MCF 10A (cell line): Measurements from ENCODE around the gene CD3G. TPM values are rescaled to one million over a fixed set of nuclear protein-coding genes. Genes with fewer than 3 reads are reported as not detected.
"Not testable (repeated sequence)": the region's sequence is repeated elsewhere in the genome, so short reads cannot be mapped to it uniquely, and the experiment has no call there.

Source experiments
- BruUV-seq: library from RNA; stranded (reverse); fragments of 400-500 nt; replicated peaks from 2 replicates; lab custom pipeline; 2021; lab: Mats Ljungman, UMichigan
- CTCF ChIA-PET: fragments of 300-600 bp; sonication (Branson Sonifier 250); formaldehyde crosslinking; extraction: SDS; loops from one replicate; lab custom pipeline; 2021; ENCODE audit warnings: antibody characterized with exemption, inconsistent platforms; lab: Yijun Ruan, JAX
- POLR2A ChIA-PET: fragments of 300-600, 350-650 bp; sonication (Branson Sonifier 250); formaldehyde crosslinking; extraction: SDS; loops from one replicate; lab custom pipeline; 2020; ENCODE audit warnings: antibody characterized with exemption, inconsistent platforms; lab: Yijun Ruan, JAX
- DNase-seq: peaks from one replicate; pipeline ENCODE4 v3.0.0-alpha.2; 2018; ENCODE audit not compliant: unreplicated experiment
- H3K27ac Mint-ChIP-seq: one replicate; pipeline ENCODE4 v1.8.0; 2022; ENCODE audit warnings: mild to moderate bottlenecking, low read depth, mixed read lengths; ENCODE audit not compliant: unreplicated experiment
- H3K27me3 Mint-ChIP-seq: one replicate; pipeline ENCODE4 v1.8.0; 2022; ENCODE audit warnings: mixed read lengths; ENCODE audit not compliant: insufficient read depth, unreplicated experiment
- H3K36me3 Mint-ChIP-seq: one replicate; pipeline ENCODE4 v1.8.0; 2022; ENCODE audit warnings: mild to moderate bottlenecking, moderate library complexity, mixed read lengths; ENCODE audit not compliant: insufficient read depth, unreplicated experiment
- H3K4me1 Mint-ChIP-seq: one replicate; pipeline ENCODE4 v1.8.0; 2022; ENCODE audit warnings: mixed read lengths; ENCODE audit not compliant: insufficient read depth, unreplicated experiment
- H3K4me3 Mint-ChIP-seq: one replicate; pipeline ENCODE4 v1.8.0; 2022; ENCODE audit warnings: mild to moderate bottlenecking, moderate library complexity, mixed read lengths; ENCODE audit not compliant: unreplicated experiment
- H3K9me3 Mint-ChIP-seq: one replicate; pipeline ENCODE4 v1.8.0; 2022; ENCODE audit warnings: mixed read lengths; ENCODE audit not compliant: unreplicated experiment
- intact Hi-C: fragments of 100-400 bp; cut with micrococcal nuclease; formaldehyde crosslinking; loops from 2 replicates; pipeline ENCODE4 v1.14.1; 2022
- total RNA-seq: library from RNA; stranded (reverse); gene quantifications from 2 replicates; pipeline ENCODE4 v1.2.3, GENCODE V29; 2022
- TF ChIP-seq, protein P1 (sequence below): fragments of 200-600 bp; IDR thresholded peaks from one replicate; pipeline ENCODE4 v1.8.0; 2022; ENCODE audit warnings: antibody characterized with exemption, mild to moderate bottlenecking; ENCODE audit not compliant: unreplicated experiment

The CD3G gene
- total RNA-seq, 1 experiment from 2014 or later, result not detected

DNA sequence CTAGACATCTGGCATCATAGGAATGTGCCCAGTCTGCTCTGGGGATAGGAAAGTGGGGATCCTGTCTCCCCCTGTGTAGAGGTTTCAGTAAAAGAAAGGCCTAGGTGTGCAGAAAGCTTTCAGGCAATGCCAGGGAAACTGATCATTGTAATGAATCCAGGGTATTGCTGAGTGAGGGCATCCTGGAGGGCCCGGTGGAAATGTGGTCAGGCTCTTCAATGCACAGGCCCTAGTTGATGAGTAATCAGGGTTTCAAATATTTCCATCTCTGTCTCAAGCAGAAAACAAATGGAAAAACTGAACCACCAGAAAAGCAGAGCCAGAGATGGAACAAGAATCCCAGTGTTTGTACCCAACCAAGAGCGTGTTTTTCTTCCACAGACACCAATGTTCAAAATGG lies 37.6 kb upstream of the CD3G start:
- POLR2A ChIA-PET, result no interaction called here
- Mint-ChIP-seq H3K4me3 (no peak overlapping the region), H3K27me3 (peaks cover 26% of the 10 kb centered on the region), H3K27ac (no peak overlapping the region), H3K36me3 (no peaks in the 10 kb centered on the region), H3K9me3 (no peaks in the 10 kb centered on the region), H3K4me1 (no peaks in the 10 kb centered on the region)
- DNase-seq, result no peak
- TF ChIP-seq, protein P1, sequence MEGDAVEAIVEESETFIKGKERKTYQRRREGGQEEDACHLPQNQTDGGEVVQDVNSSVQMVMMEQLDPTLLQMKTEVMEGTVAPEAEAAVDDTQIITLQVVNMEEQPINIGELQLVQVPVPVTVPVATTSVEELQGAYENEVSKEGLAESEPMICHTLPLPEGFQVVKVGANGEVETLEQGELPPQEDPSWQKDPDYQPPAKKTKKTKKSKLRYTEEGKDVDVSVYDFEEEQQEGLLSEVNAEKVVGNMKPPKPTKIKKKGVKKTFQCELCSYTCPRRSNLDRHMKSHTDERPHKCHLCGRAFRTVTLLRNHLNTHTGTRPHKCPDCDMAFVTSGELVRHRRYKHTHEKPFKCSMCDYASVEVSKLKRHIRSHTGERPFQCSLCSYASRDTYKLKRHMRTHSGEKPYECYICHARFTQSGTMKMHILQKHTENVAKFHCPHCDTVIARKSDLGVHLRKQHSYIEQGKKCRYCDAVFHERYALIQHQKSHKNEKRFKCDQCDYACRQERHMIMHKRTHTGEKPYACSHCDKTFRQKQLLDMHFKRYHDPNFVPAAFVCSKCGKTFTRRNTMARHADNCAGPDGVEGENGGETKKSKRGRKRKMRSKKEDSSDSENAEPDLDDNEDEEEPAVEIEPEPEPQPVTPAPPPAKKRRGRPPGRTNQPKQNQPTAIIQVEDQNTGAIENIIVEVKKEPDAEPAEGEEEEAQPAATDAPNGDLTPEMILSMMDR, result no peak
- CTCF ChIA-PET, result no interaction called here
- intact Hi-C loops, result no loop called here
- BruUV-seq, result no TSS peak

DNA sequence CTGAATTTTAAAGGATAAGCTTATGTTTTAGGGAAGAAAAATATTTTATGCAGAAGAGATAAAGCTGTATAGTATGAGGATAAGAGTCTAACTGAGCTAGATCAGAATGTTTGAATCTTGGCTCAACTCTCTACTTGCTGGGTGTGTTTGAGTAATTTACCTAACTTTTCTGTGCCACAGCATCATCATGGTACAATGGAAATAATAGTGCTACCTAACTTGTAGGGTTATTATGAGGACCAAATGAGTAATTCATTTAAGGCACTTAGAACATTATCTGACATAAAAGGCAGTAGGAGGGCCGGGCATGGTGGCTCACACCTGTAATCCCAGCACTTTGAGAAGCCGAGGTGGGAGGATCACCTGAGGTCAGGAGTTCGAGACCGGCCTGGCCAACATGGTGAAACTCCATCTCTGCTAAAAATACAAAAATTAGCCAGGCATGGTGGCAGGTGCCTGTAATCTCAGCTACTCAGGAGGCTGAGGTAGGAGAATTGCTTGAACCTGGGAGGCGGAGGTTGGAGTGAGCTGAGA lies 35.1 kb upstream of the CD3G start:
- POLR2A ChIA-PET, H3K9me3 Mint-ChIP-seq, H3K36me3 Mint-ChIP-seq, H3K27ac Mint-ChIP-seq, H3K4me3 Mint-ChIP-seq, H3K4me1 Mint-ChIP-seq, intact Hi-C loops, BruUV-seq, DNase-seq: not testable (repeated sequence)
- CTCF ChIA-PET, result interaction anchor here (1.0 to 1.9 kb wide), 4 partner anchors 9 to 31 kb away, joined by 3 to 7 read pairs (median 5); no protein-coding TSS in a partner anchor
- H3K27me3 Mint-ChIP-seq, result peaks cover 17% of the 10 kb centered on the region

DNA sequence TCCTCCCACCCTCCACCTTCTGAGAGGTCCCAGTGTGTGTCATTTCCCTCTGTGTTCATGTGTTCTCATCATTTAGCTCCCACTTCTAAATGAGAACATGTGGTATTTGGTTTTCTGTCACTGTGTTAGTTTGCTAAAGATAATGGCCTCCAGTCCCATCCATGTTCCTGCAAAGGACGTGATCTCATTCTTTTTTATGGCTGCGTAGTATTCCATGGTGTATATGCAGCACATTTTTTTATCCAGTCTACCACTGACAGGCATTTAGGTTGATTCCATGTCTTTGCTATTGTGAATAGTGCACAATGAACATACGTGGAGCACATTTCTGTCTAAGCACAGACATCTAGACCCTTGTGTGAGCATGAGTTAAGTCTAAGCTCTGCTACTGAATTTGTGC lies 33.9 kb upstream of the CD3G start:
- ChIA-PET CTCF (interaction anchor here (2.0 kb wide), 1 partner anchor 139 kb away, joined by 7 read pairs; no protein-coding TSS in a partner anchor), POLR2A (no interaction called here)
- Mint-ChIP-seq H3K36me3 (no peaks in the 10 kb centered on the region), H3K27ac (no peak overlapping the region), H3K4me1 (no peaks in the 10 kb centered on the region), H3K27me3 (peaks cover 17% of the 10 kb centered on the region), H3K9me3 (no peaks in the 10 kb centered on the region), H3K4me3 (no peak overlapping the region)
- intact Hi-C loops, result no loop called here
- no peak for DNase-seq
- BruUV-seq, result no TSS peak
- TF ChIP-seq, protein P1, result no peak

DNA sequence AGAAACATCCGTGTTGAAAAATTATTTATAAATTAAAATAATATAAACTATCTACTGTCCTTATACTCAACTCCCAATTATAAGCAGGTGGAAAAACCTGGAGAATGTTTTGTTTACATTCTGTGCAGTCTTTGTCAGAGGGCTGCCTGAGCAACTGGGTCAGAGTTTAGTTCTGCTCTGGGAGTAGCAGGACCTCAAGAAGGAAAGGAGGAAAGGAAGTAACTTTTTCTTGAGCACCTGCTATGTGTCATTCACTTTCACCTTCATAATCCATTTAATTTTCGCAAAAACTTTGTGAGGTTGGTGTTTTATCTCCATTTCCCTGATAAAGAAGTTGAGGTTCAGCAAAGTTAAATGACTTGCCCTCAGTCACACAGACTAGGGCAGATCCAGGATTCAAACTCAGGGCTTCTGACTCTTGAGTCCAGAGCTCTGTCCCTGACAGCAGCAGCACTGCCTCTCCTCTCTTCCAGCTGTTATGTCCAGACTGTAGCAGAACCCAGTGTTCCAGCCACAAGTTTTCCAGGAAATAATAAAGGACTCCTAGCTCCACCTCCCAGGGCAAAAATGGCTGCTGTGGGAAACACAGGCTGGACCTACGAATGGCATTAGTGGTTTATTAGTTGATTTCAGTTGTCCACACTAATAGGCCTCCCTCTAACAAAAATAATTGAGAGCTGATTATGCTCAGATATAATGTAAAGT lies 33.2 kb upstream of the CD3G start:
- intact Hi-C loops, result no loop called here
- ChIA-PET POLR2A (interaction anchor here (0.6 to 1.0 kb wide), 2 partner anchors 10 to 57 kb away, joined by 3 to 5 read pairs; no protein-coding TSS in a partner anchor), CTCF (interaction anchor here (0.6 to 2.0 kb wide), 6 partner anchors 16 to 1052 kb away, joined by 3 to 9 read pairs (median 3); no protein-coding TSS in a partner anchor)
- Mint-ChIP-seq H3K27me3 (peaks cover 17% of the 10 kb centered on the region), H3K4me3 (no peak overlapping the region), H3K9me3 (no peaks in the 10 kb centered on the region), H3K27ac (no peak overlapping the region), H3K36me3 (no peaks in the 10 kb centered on the region), H3K4me1 (peaks cover under 1% of the 10 kb centered on the region)
- no TSS peak for BruUV-seq
- DNase-seq, result no peak
- TF ChIP-seq, protein P1, result no peak
